BE2C (cell line): ENCODE measurements around the gene MNDA.

Source experiments
- DNase-seq: peaks from one replicate; pipeline ENCODE4 v3.0.0-alpha.2; 2020
- H3K27me3 ChIP-seq: fragments of 250-450 bp; sonication (Bioruptor Pico); 2 replicates; pipeline ENCODE4 v1.5.1; 2020; ENCODE audit warnings: mild to moderate bottlenecking
- H3K36me3 ChIP-seq: fragments of 250-450 bp; sonication (Bioruptor Pico); 2 replicates; pipeline ENCODE4 v1.5.1; 2020; ENCODE audit warnings: mild to moderate bottlenecking
- H3K4me1 ChIP-seq: fragments of 250-450 bp; sonication (Bioruptor Pico); 2 replicates; pipeline ENCODE4 v1.5.1; 2020
- H3K4me3 ChIP-seq: 2 replicates; pipeline ENCODE4 v1.5.1; 2011; ENCODE audit warnings: low read depth, low read length
- H3K9me3 ChIP-seq: fragments of 250-450 bp; sonication (Bioruptor Pico); 2 replicates; pipeline ENCODE4 v1.5.1; 2020
- TF ChIP-seq, protein P1 (sequence below): IDR thresholded peaks from 2 replicates; pipeline ENCODE4 v1.5.1; 2012; ENCODE audit warnings: mild to moderate bottlenecking, low read depth, low read length

Gene MNDA

DNA sequence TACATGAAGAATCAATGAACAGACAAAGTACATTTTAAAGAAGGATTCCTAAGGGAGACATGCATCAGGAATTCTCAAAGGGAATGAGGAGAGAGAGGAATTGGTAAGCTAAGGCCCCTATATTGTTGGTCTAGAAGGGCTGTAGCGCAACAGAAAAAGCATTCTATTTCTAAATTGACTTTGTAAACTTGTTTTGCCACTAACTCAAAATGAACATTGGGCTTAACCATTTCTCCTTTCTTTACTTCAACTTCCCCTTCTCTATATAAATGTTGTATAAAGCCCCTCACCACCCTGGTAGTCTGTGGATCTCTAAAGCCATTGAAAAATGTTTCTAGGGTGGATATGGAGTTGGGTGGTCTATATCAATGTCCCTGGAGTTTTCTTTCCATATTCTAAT is 29.8 kb upstream of the MNDA start:
- Histone ChIP-seq H3K4me3 (no peak overlapping the region), H3K36me3 (no peaks in the 10 kb centered on the region), H3K27me3 (no peaks in the 10 kb centered on the region), H3K4me1 (no peaks in the 10 kb centered on the region), H3K9me3 (no peaks in the 10 kb centered on the region; the same call in 1 of the 2 replicates)
- no peak for DNase-seq
- TF ChIP-seq, protein P1, sequence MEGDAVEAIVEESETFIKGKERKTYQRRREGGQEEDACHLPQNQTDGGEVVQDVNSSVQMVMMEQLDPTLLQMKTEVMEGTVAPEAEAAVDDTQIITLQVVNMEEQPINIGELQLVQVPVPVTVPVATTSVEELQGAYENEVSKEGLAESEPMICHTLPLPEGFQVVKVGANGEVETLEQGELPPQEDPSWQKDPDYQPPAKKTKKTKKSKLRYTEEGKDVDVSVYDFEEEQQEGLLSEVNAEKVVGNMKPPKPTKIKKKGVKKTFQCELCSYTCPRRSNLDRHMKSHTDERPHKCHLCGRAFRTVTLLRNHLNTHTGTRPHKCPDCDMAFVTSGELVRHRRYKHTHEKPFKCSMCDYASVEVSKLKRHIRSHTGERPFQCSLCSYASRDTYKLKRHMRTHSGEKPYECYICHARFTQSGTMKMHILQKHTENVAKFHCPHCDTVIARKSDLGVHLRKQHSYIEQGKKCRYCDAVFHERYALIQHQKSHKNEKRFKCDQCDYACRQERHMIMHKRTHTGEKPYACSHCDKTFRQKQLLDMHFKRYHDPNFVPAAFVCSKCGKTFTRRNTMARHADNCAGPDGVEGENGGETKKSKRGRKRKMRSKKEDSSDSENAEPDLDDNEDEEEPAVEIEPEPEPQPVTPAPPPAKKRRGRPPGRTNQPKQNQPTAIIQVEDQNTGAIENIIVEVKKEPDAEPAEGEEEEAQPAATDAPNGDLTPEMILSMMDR: no peak

DNA sequence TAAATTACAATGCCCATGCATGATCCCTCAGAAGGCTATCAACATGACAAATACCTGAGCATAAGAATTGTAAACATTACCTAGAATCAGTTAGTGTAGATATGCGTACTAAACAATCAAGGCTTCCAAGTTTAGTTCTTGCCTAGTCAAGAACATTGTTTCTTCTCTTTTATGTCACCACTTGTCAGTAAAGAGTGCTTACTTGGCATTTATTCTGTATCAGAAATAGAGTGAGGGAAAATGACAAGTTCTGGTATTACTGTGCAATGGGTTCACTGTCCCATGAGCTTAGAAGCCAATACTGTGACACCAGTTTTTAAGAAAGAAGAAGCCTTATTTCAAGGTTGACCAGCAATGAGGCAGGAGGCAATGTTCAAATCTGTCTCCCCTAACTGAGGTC is 27.5 kb upstream of the MNDA start:
- Histone ChIP-seq H3K27me3 (no peaks in the 10 kb centered on the region), H3K4me3 (no peak overlapping the region), H3K9me3 (no peaks in the 10 kb centered on the region; the same call in 1 of the 2 replicates), H3K4me1 (no peaks in the 10 kb centered on the region), H3K36me3 (no peaks in the 10 kb centered on the region)
- TF ChIP-seq, protein P1: no peak
- DNase-seq: no peak

DNA sequence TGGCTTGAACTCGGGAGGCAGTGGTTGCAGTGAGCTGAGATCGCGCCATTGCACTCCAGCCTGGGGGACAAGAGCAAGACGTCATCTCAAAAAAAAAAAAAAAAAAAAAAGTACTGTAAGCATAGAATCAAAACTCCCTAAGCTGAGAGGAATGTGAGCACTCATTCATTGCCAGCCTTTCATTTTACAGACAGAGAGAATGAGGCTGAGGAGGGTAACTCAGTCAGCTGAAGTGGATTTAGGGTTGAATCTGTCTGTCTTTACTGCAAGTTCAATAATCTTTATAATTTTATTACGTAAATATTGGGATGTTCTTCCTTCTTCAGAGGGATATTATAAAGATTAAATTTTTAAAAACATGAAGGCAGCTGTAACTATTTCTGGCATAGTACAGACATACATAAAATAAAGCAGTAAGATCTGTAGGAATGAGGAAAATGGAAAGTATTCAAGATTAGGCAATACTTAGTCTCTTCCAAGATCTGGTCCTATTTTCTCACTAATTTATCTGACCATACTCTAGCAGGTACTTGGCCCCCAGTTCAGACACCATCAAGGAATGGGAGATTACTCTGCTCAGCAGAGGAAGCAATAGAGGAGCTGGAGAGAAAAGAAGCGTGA is 24.1 kb upstream of the MNDA start:
- no peaks in the 10 kb centered on the region for H3K27me3 ChIP-seq
- no peaks in the 10 kb centered on the region for H3K4me1 ChIP-seq
- no peak overlapping the region for H3K4me3 ChIP-seq
- no peaks in the 10 kb centered on the region for H3K36me3 ChIP-seq
- H3K9me3 ChIP-seq: no peaks in the 10 kb centered on the region; the same call in 1 of the 2 replicates
- no peak for DNase-seq
- TF ChIP-seq, protein P1: no peak

DNA sequence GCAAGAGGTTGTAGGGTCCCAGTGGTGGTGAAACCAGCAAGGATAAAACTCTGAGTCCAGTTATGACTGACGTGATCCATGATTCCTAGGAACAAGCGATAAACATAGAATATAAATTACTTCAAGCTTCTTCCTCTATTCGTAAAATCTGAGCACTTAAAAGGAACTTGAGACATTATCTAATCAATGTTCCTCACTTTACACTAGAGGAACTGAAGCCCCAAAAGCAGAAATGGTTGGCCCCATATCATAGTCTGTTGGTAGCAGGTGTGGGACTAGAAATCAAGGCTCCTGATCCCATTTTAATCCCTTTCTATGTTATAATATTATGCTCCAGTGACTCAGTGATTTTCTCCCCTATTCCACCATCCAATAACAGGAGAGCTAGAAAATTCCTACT is 21.9 kb upstream of the MNDA start:
- no peak for DNase-seq
- no peaks in the 10 kb centered on the region for H3K27me3 ChIP-seq
- TF ChIP-seq, protein P1: no peak
- H3K9me3 ChIP-seq: no peaks in the 10 kb centered on the region
- H3K36me3 ChIP-seq: no peaks in the 10 kb centered on the region
- no peak overlapping the region for H3K4me3 ChIP-seq
- no peaks in the 10 kb centered on the region for H3K4me1 ChIP-seq

DNA sequence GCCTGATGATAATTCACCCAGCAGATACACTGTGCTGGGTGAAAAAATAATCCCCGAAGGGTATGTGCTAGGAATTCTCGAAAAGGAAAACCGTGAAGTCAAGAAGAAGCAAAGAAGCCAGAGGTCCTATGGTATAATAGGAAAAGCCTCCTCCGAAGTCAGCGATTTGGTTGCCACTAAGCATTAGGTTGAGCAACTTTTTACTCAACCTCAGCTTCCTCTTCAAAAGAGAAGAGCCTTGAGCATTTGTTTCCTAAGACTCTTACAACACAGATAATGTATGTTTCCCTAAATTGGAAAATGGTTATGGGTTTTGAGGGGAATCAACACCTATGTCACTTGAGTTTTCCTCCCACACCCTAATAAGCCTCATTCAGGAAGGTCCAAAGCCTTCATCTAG is 21.3 kb upstream of the MNDA start:
- TF ChIP-seq, protein P1: no peak
- H3K27me3 ChIP-seq: no peaks in the 10 kb centered on the region
- no peaks in the 10 kb centered on the region for H3K4me1 ChIP-seq
- no peaks in the 10 kb centered on the region for H3K36me3 ChIP-seq
- no peaks in the 10 kb centered on the region for H3K9me3 ChIP-seq
- H3K4me3 ChIP-seq: no peak overlapping the region
- DNase-seq: no peak

DNA sequence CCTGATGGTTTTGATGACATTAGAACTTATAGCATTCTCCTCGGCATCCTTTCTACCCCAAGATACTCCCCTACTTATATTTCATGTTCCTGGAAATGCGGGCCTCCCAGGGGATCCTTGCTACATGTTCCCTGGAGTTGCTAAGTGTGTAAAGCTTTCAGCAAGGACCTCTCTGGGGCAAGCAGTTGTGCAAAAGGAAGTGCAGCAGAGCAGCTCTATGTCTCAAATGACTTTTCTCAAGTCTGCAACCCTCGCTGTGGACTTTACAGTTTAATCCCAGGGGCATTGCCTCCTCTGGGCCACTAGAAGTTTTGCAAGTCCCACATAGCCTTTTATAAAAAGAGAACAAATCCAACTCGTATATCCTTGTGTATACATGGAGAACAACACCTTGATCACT is 20.8 kb upstream of the MNDA start:
- DNase-seq: no peak
- no peaks in the 10 kb centered on the region for H3K4me1 ChIP-seq
- H3K36me3 ChIP-seq: no peaks in the 10 kb centered on the region
- no peaks in the 10 kb centered on the region for H3K27me3 ChIP-seq
- H3K9me3 ChIP-seq: no peaks in the 10 kb centered on the region
- H3K4me3 ChIP-seq: no peak overlapping the region
- TF ChIP-seq, protein P1: no peak
